A673 (cell line): ENCODE data around the gene TTLL10.

Source experiments
- EZH2 ChIP-seq: fragments of 200-600 bp; sonication (generic); IDR thresholded peaks from 2 replicates; pipeline ENCODE4 v1.6.1; 2017; ENCODE audit warnings: borderline replicate concordance, low read depth, mild to moderate bottlenecking, mixed read lengths, antibody characterized with exemption, low read length; ENCODE audit not compliant: poor library complexity, severe bottlenecking
- TF ChIP-seq, protein P1 (sequence below): fragments of 300-800, 200-600 bp; sonication (generic); conservative IDR thresholded peaks from 2 replicates; pipeline ENCODE4 v1.5.1; 2017; ENCODE audit warnings: low read depth, mild to moderate bottlenecking, antibody characterized with exemption, low read length, moderate library complexity, mixed read lengths

DNA sequence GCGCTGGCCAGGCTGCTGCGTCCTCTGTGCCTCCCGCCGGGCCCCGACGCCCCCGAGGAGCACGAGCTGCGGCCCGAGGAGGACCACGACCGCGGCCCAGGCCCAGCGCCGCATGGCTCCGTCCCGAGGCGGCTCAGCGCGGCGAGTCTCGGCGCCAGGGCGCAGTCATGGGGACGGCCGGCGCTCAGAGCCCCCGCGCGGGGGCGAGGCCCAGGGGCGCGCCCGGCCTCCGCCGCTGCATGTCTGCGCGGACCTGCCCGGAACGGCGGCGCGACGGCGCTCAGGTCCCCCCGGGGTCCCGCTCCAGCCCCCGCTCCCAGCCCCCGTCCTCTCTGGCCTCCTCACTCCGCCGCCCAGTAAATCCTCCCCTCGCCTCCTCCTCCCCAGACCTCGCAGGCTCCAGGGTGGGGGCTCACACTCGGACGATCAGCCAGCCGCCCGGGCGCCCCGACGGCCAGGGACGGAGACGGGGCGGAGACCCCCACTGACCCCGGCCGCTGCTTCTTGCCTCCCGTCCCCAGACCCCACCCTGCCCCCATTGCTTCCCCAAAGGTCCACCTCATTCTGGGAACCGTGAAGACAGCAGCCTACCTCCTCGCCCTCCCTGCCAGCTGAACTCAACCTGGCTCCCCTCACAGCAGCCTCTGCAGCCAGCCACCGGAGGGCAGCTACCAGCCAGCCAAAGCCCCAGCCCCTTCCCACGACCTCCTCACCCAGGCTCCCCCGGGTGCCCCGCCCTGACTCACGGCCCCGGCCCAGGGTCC is 73.1 kb downstream of the TTLL10 start, which contains the start of gene C1QTNF12:
- TF ChIP-seq, protein P1, sequence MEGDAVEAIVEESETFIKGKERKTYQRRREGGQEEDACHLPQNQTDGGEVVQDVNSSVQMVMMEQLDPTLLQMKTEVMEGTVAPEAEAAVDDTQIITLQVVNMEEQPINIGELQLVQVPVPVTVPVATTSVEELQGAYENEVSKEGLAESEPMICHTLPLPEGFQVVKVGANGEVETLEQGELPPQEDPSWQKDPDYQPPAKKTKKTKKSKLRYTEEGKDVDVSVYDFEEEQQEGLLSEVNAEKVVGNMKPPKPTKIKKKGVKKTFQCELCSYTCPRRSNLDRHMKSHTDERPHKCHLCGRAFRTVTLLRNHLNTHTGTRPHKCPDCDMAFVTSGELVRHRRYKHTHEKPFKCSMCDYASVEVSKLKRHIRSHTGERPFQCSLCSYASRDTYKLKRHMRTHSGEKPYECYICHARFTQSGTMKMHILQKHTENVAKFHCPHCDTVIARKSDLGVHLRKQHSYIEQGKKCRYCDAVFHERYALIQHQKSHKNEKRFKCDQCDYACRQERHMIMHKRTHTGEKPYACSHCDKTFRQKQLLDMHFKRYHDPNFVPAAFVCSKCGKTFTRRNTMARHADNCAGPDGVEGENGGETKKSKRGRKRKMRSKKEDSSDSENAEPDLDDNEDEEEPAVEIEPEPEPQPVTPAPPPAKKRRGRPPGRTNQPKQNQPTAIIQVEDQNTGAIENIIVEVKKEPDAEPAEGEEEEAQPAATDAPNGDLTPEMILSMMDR, result no peak
- TF ChIP-seq EZH2, result no peak
